ENCODE results near the gene MUC3A.

GRCh38 chr7:100902638-100903037 lies 46.7 kb upstream of the MUC3A start:
- TF ChIP-seq POLR2A (IDR thresholded peaks at IDR 0.05) (no peak), CTCF (IDR thresholded peaks at IDR 0.05) (no peak), POLR2AphosphoS5 (IDR thresholded peaks at IDR 0.05) (no peak)

Data from transverse colon (tissue), 4 donors.